HG02885 (cell line): ENCODE measurements around the gene GLUL.

ENCODE experiments used
- ATAC-seq: cut with Tn5 transposase; IDR thresholded peaks from one replicate; pipeline ENCODE4 v1.9.1; 2021; ENCODE audit warnings: mild to moderate bottlenecking; ENCODE audit not compliant: unreplicated experiment, poor library complexity

The GLUL gene

DNA sequence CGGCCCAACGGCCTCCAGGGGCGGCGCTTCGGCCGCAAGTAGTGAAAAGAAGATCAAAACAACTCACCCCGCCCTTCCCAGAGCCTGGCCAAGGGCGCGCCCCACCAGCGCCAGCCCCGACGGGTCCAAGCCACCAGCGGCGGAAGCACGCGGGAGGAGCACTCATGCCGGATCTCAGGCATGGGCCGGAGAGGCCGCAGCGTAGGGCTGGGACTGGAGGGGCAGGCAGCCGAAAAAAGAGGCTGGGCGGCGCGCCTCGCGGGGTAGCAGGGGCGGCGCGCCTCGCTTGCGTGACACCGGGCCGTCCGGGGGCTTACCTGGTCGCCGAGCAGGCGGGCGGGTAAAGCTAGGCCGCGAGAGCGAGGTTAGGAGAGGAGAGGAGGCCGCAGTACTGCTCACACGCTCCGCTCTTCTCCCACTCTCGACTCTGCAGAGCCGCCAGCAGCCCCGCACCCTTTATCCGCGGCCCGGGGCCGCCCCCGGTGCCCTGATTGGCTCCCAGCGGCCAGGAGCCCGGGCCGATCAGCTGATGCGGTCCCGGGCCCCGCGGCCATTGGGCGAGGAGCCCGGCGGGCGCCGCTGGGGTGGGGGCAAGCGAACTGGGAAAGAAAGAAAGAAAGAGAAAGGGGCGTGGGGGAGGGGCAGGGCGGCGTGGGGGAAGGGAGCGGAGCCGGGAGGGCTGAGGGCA, at the start of gene GLUL:
GLUL (minus strand) TSS at position 429 of the 688 bp plus-strand sequence. CDS start 3,053 bp downstream, outside the sequence.
- peak; percentile 76 for ATAC-seq

DNA sequence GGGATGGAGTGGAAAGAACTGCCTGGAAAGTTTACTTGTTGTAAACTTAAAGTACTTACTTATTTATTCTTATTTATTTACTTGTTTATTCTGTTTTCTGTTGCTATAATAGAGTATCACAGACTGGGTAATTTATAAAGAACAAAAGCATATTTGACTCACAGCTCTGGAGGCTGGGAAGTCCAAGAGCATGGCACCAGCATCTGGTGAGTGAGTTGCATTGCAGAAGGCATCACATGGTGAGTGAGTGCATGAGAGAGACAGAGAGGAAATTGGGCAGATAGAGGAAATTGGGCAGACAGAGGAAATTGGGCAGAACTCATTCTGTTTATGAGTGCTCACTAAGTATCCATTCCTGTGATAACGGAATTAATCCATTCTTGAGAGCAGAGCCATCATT, 46.7 kb upstream of the GLUL start:
- ATAC-seq: no peak

DNA sequence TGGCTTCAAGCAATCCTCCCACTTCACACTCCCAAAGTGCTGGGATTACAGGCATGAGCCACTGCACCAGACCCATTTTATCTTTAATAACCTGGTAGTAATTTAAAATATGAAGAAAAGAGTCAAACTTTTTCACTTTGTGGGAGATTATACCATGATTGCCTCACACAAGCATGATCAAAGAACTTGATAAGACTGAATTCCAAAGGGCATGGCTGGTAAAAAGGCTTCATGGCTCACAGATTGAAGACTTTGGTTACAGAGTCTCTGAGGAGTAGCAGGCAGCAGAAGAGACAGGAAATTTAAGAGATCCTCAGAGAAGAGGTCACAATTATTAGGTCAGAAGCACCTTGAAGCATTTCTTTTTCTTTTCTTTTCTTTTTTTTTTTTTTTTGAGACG, 42.0 kb upstream of the GLUL start:
- no peak for ATAC-seq

DNA sequence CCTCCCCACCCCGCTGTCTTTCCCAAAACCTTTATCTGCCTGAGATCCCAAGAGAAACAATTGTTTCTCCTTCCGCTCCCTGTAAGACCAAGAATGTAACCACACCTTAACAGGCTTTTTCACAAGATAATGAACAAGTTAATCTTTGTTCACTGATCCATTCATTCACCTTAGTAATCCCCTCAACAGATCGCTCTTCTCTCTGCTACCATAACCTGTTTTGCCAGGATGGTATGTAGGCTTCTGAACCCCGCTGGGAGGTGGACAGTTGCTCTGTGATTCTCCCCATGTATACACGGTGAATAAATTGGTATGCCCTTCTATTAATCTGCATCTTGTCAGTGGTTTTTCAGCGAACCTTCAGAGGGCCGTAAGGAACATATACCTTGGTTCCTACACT, 39.7 kb upstream of the GLUL start:
- ATAC-seq: no peak

DNA sequence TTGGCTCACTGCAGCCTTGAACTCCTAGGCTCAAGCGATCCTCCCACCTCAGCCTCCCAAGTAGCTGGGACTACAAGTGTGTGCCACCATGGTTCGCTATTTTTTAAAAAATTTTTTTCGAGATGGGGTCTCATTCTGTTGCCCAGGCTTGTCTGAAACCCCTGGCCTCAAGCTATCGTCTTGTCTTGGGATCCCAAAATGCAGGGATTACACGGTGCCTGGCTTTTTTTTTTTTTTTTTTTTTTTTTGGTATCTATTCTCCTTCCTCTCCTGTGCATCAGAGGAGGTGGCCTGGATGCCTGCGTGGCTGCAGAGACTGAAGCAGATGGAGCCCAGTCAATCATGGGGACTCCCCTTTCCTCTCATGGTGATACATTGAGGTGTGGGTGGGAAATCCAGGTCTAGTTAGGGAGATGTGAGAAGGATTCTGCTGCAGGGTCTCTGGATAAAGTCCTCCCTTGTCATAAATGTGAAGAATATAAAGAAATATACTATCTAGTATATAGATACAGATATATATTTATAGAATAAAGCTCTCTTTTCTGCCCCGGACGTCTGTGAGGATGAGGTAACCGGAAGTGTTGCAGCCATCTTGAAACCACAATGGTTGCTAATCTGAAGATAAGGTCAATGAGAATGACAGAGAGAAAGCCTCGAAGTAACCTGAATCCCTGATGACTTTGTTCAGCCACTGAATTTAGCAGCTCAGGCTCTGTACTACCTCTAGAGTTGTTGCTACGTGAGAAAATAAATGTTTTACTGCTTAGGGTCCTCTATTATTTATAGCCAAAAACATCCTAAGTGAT, 38.9 kb upstream of the GLUL start:
- ATAC-seq: peak; percentile 52

DNA sequence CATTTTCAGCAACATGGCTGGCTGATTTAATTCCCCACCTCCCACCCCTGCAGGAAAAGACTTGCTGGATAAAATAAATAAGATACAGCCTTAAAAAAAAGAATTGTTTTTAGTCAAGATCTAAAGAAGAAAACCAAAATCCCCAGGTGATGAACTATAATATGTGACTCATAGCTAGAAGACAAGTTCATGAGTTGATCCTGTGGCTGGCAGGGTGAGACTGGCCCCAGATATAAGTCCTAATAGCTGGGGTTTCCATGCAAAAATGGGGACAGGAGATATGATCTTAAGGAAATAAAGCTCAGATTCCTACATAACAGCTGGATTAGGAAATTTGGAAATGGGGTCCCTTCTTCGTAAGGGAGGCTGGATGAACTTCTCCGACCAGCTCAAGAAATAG, 36.5 kb upstream of the GLUL start:
- ATAC-seq: peak; percentile 38

DNA sequence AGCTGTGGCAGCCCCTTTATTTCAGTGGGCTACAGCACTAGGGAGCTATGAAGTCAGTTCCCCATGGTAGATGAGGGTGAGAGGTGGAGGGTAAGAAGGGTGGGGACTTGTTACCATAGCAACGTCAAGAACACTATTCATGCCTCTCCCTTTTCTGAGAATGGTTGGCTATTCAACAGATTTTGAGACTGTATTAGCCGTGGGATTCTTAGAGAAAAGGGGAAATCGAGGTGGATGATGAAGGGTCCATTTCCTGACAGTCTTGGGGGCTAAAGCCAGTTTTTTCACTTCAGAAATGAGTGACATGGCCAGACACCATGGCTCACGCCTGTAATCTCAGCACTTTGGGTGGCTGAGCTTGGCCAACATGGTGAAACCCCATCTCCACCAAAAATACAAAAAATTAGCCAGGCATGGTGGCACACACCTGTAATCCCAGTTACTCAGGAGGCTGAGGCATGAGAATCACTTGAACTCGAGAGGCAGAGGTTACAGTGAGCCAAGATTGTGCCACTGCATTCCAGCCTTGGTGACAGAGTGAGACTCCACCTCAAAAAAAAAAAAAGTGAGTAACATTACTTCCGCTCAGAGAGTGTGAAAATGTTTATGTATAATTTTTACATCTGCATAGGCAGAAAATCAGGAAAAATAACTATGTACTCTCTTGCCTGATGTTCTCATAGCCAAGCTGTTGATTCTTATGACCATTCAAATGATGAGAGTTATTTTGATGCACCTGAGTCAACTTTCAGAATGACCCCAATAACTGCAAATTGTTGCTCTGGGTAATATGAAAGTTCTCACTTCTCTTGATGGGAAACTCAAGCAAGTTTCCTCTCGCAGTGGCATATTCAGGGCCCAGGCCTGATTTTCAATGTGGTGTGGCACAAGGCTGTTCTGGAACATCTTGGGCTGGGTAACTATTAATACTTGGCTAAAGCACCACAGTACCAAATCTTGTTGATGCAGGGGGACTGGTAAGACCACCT, 35.1 kb upstream of the GLUL start:
- ATAC-seq: peak; percentile 67

DNA sequence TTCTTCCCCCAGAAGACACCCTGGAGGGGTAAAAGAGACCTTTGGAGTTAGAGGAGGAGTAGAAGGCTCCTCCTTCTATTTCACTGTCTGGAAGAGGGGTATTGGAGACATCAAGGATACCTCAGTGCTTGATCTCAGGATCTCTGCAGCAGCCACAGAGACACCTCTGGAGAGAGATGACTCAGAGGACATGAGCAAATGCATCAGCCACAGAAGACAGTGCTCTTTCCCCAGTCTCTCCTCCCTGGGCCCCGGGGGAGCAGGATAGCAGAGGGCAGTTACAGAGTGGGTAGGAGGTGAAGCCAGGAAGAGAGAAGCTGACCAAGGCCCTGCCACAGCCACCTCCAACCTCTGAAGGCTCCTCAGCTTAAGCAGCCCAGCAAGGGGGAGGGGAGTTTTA, 24.2 kb upstream of the GLUL start:
- ATAC-seq: peak; percentile 50

DNA sequence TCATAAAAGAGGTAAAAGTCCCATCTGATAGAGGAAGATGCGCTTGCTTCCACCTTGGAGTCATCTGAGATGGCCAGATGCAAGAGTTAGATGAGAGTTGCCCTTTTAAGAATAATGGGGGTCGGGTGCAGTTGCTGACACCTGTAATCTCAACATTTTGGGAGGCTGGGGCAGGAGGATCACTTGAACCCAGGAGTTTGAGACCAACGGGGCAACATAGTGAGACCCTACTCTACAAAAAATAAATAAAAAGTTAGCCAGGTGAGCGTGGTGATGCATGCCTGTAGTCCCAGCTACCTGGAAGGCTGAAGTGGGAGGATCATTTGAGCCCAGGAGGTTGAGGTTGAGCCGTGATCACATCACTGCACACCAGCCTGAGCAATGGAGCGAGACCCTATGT, 22.4 kb upstream of the GLUL start:
- no peak for ATAC-seq

DNA sequence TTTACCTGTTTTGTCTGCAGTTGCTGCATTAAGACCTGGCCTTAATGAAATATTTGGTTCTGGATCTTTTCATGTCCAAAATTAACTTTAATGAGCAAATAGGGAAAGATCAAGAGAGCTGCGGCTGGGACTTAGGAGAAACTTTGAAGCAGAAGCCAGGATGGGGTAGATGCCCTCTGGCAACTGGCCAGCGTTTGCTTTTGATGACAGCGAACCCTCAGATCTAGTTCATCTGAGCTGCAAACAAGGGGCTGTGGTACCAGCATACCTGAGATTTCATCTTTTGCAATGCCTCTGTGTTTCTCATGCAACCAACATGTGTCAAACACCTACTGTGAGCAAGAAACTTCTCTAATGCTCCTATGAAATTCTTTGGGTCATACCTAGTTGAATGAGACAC, 21.9 kb upstream of the GLUL start:
- no peak for ATAC-seq

DNA sequence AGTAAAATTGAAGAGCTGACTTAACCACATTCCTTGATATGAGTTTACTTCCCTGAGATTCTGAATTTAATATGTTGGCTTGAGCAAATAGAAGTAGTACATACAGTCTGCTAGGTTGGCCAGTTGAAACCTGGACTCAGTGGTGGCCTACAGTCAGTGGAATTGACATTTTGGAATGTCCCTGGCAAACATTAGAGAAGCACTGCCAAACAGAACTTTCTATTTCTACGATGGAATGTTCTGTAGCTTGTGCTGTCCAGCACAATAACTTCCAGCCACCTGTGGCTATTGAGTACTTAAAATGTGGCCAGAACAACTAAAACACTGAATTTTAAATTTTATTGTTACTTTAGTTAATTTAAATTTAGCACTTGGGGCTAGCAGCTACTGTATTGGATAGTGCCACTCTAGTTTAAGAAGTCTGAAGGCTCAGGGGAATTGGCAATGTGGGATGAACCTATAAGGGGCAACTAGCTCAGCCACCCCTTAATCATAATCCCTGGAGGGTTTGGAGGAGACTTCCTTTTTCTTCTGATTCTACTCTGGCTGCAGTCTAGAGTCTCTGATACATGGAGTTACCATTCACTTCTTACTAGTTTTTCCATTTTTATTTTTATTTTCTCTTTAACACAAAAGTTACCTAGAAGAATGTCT, 19.2 kb upstream of the GLUL start:
- no peak for ATAC-seq

DNA sequence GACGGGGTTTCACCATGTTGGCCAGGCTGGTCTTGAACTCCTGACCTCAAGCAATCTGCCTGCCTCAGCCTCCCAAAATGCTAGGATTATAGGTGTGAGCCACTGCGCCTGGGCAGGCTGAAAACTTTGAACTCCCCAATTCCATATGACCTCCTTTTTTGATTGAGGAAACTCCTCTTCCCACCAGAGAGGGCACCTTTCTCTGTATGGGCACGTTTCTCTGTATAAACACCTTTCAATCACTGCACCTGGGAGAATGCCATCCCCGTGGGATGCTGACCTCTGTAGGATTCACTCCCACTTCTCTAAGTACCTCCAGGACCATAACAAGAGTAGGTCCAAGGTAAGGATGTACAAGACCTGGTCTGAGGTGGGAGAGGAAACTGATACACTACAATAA, 18.5 kb upstream of the GLUL start:
- ATAC-seq: no peak

DNA sequence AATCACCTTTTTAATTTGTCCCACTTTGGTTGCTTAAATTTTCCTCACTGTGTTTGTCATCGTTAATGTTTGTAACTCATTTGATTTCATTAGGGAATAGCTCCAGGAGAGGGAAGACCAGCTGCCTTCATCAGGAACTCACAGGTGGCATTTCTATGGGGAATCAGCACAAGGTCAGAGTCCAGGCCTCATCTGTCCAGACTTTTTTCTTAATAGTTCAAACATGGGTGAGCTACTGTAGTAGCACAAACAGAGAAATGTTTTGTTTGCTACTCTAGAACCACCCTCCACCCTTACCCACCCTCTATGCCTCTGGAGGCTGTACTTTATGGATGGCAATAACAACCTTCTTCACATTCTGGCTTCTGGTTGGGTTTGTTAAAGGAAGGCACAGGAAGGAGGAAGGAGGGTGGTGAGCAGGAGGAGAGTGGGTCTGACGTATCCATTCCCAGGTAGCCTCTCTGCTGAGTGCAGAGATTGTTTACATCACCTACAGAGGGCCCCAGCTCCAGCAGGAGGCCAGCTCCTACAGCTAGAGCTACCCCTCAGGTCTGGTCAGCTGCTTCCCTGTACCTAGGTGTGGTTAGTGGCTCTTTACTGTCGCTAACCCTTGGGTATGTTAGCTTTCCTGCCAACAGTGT, 17.0 kb upstream of the GLUL start:
- no peak for ATAC-seq

DNA sequence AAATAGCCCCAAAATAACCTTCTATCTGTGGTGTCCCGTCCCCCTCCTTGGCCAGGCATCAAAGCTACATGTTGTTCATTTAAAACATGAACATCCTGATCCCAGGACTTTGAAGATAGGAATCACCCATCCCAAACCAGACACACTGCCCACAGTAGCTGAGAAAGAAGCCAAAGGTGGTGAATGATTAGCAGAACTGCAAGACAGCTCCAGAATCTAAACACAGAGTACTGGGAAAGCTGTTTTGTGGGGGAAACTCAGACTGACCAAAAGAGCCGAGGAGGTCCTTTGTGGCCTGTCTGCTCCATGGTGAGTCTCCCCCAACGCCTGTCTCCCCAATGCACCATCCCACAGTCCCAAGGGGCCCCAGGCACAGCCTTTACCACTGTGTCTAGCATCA, 16.1 kb upstream of the GLUL start:
- ATAC-seq: no peak

DNA sequence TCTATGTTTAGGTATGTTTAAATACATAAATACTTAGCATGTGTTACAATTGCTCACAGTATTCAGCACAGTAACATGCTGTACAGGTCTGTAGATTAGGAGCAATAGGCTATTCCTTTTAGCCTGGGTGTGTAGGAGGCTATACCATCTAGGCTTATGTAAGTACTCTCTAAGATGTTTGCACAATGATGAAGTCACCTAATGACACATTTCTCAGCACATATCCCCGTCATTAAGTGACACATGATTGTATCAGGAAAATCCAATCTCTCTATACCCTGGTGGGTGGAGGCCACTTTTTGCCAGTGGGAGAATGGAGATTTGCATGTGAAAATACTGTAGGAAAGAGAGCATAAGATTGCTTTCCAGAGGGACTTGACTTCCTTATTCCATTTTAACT, 14.4 kb upstream of the GLUL start:
- ATAC-seq: no peak

DNA sequence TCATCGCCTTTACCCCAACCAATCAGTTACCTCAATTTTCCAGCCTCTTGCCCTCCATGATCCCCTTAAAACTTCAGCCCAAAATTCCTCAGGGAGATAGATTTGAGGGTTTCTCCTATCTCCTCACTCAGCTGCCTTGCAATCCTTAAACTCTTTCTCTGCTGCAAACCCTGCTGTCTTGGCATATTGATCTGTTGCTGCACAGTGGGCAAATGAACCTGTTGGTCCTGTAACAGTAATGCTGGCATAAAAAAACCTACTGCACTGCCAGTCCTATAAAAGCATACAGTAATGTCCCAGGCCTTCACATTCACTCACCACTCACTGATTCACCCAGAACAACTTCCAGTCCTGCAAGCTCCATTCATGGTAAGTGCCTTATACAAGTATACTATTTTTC, 14.0 kb upstream of the GLUL start:
- ATAC-seq: no peak

DNA sequence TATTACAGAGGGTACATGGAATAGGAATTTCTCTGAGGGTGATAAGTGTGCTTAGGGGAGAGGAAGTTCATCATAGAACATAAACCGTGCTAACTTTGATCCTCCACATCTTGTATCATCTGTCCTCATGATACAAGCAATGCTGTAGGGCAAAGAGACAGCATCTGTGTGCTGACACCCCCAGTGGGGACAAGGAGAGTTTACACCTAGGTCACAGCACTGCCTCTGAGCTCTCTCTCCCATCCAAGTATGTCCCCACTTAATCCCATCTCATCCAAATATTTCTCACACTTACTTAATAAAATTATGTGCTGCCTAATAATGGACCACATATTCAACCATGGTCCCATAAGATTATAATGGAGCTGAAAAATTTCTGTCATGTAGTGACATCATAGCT, 13.2 kb upstream of the GLUL start:
- ATAC-seq: no peak

DNA sequence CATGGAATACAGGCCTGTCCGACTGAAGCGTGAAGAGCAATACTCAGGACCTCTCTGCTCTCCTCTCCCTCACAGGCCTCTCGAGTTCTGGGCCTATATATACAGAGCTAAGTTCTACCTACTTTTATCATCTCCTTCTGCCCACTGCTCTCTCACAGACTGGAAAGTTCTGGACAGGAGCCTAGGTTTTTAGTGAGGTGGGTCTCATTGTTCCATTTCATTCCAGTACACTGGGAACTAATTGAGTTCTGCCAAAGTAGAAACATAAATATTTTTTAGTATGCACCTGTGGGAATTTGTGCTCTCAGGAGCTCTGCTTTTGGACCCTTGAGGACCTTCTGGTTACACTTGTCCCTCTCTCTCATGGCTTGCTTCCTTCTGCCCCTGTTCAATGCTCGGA, 9.0 kb upstream of the GLUL start, which contains the start of gene TEDDM1:
TEDDM1 (minus strand) TSS at position 101 of the 400 bp plus-strand sequence. CDS start 182 bp downstream, outside the sequence.
- no peak for ATAC-seq

DNA sequence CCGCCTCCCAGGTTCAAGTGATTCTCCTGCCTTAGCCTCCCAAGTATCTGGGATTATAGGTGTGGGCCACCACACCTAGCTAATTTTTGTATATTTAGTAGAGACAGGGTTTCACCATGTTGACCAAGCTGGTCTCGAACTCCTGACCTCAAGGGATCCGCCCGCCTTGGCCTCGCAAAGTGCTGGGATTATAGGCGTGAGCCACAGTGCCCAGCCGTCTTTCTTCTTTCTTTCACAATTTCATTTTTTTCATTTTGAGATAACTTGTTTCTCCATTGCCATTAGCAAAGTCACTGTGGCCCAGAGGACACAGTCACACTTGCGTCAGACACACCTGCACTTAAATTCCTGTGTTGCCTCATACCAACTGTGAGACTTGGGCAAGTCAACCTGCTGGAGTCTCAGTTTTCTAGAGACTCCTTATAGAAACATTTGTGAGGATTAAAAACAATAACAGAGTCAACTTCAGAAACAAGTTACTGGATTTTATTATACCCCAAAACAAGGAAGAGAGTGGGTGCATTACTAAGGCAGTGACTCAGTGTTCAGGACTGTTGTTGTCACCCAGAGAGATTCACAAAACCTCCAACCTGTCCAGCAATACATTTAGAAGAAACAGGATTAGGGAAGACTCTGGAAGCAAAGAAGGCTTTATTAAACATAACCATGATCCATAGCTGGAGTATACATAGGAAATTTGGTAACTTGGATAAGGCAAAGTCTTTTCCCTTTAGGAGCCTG, 6.2 kb upstream of the GLUL start:
- ATAC-seq: no peak
